GM19240 (cell line): ENCODE results near the gene ARID1B.

Experiments
- DNase-seq: peaks from one replicate; pipeline ENCODE4 v3.0.0; 2011; ENCODE audit warnings: low spot score; ENCODE audit not compliant: insufficient read length

The ARID1B gene

DNA sequence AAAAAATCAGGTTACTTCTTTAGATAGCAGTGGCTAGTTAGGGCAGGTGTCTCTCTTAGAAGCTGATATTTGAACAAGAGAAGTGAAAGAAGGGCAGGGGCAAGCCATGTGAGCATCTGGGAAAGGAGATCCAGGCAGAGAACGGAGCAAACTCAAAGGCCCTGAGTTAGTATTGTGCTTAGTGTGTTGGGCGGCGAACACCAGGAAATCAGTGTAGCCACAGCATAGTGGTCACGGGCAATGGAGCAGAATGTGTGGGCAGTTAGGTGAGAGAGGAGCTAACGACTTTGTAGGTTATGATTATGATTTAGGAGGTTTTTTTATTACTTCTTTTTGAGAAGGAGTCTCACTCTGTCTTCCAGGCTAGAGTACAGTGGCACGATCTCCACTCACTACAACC, 316.9 kb downstream of the ARID1B start:
- DNase-seq, result no peak

DNA sequence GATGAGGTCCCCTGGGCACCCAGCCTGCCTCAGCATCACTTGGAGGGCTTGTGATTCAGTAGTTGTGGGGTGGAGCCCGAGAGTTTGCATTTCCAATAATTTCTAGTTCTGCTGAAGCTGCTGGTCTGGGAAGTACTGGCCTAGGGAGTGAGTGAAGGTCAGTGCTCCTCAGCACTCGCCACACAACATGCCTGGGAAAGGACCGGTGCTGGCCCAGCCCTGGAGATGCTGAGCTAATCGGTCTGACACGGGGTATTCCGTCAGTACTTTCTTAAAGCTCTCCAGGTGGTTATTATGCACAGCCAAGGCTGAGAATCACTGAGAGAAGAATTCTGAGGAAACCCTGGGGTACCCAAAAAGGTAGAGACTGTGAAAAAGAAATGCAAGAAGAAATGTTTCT, 317.9 kb downstream of the ARID1B start:
- DNase-seq, result no peak

GRCh38 chr6:157095569-157095968, 318.4 kb downstream of the ARID1B start:
- no peak for DNase-seq

- no peak for DNase-seq
Observed at GRCh38 chr6:157096105-157096504, 318.9 kb downstream of the ARID1B start.

- no peak for DNase-seq
Observed at GRCh38 chr6:157096522-157096921, 319.3 kb downstream of the ARID1B start.

DNA sequence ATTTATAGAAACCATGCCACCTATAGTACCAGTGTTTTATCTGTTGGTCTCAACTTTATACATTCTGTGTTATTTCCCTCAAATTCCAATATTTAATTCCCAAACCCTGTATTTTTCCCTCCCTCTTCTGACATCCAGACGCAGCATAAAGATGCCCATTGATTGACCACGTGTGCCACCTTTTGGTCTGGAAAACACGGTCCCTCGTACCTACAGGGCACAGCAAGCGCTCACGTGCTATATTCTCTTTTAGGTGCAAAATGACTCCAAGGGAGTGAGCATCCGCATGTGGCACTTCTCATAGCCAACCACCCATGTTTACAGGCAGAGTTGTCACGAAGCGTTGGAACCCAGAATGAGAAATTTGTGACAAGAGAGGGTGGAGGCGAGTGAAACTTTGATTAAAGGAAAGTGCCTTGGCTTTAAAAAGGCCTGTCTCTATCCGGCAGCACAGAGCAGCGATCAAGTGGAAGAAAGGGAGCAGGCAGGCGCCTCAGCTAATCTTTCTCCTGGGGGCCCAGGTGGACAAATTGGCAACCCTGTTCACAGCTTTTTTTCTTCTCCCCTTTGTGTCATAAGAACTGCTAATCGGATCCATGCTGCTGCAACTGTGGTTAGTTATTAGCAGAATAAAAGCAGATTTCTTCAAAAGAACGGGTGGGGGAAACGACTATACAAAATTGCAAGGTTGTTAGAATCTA, 320.2 kb downstream of the ARID1B start:
- no peak for DNase-seq

- no peak for DNase-seq
Observed at GRCh38 chr6:157098999-157099398, 321.8 kb downstream of the ARID1B start.

- peak; percentile 44 for DNase-seq
Observed at GRCh38 chr6:157099912-157100593, 322.9 kb downstream of the ARID1B start.

DNA sequence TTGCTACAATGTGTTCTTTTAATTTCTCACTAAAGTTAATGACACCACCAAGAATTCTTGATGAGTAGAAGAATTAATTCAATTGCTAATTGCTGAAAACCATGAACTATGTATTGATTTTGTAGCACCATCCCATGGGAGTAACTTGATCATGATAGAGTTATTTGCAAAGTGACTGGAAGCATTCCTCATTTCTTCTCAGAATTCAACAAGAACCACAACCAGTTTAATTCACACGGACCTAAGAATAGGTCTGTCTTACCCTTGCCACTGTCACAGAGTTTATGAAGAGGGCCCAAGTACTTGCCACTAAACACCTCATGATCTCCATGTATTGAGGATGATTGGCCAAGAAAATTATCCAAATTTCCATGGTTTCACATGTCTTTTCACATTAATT, 324.0 kb downstream of the ARID1B start:
- no peak for DNase-seq

- DNase-seq, result no peak
Observed at GRCh38 chr6:157104803-157105202, 327.6 kb downstream of the ARID1B start.

GRCh38 chr6:157106487-157106886, 329.3 kb downstream of the ARID1B start:
- no peak for DNase-seq

DNA sequence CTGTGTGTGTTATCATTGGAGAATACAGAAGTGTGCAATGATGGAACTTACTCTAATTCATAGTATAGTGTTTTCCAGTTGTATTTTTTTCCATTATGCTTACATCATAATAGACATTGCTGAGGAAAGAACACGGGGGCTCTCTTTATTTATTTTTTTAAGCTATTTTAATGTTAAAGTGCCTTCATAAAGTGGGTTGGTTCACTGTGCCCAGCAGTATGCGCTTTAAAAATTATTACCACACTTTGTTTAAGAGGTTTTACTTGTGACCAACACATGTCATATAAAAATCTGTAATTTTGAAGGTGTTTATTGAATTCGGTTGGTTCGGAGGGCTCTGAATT, 330.4 kb downstream of the ARID1B start:
- no peak for DNase-seq

DNA sequence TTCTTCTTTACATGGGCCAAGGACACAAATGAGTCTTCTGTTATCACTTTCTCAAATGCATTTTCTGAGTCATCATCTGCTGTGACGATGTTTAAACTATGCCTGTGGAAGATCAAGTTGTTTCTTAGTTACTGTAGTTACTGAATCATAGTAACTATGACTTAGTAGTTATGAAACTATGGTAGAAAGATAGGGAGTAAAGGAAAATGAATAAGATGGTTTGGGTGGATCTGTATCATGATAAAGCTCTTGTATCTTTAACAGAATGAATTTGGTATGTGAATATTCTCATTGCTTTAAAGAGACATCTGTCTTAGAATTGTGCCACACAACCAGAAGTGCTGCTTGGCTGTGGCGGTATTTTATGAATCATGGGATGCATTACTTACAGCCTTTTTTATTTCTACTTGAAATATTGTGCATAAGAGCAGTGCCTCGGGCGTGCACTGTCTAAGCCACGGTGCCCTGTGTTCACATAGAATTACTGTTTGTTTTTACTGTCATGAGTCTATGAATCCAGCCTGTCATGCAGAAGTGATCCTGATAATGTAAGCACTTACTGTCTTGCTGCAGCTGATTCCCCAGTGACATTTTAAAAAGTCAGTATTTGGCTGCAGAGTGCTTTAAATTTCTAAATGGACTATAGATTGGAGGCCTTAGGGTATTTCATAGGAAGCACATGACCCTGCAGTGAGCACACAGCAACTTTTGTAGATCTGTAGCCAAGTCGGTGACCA, 330.9 kb downstream of the ARID1B start:
- DNase-seq, result no peak

- DNase-seq, result no peak
Observed at GRCh38 chr6:157108923-157109322, 331.7 kb downstream of the ARID1B start.

GRCh38 chr6:157110607-157111006, 333.4 kb downstream of the ARID1B start:
- no peak for DNase-seq

DNA sequence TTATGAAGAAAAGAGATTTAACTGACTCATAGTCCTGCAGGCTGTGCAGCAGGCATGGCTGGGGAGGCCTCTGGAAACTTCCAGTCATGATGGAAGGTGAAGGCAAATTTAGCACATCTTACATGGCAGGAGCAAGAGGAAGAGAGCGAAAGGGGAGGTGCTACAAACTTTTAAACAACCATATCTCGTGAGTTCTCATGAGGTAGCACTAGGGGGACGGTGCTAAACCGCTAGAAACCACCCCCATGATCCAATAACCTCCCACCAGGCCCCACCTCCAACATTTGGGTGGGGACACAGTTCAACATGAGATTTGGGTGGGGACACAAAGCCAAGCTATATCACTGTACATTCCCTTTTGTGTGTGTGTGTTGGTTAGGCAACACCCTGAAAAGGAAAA, 336.2 kb downstream of the ARID1B start:
- no peak for DNase-seq

GRCh38 chr6:157116426-157116825, 339.2 kb downstream of the ARID1B start:
- DNase-seq, result no peak

GRCh38 chr6:157117431-157118095, 340.4 kb downstream of the ARID1B start:
- DNase-seq, result no peak

- no peak for DNase-seq
Observed at GRCh38 chr6:157119502-157120027, 342.4 kb downstream of the ARID1B start.

- no peak for DNase-seq
Observed at GRCh38 chr6:157120534-157121232, 343.5 kb downstream of the ARID1B start.

DNA sequence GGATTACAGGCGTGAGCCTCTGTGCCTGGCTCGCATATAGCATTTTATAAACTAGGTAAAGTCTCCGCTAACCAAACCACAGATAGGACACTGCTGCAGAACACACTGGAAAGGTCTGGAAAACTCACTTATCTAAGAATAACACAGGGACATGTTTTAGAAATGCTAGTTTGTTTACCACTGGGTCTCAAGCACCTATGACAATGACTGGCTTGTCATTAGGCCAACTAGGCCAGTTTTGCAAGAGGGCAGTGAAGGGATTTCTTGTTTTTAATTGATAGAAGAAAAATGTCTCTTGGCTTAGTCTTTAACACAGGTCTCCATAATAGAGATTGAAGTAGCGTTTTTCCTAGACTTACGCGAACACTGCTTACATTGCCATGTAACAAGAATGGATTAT, 344.7 kb downstream of the ARID1B start:
- DNase-seq, result no peak
